Stimulated activated CD8-positive, alpha-beta memory T cell treated with anti-CD3 and anti-CD28 coated beads, Interleukin-7, amount 100 ng/mL, for 24 hours (primary cell): ENCODE data around the gene TNFRSF11A.

Experiments
- DNase-seq: peaks from one replicate; pipeline ENCODE4 v3.0.0-alpha.2; 2020; ENCODE audit warnings: low read depth

Gene TNFRSF11A

GRCh38 chr18:62324917-62325805 is at the start of gene TNFRSF11A:
Gene TNFRSF11A, plus strand, starts transcription at chr18:62325310. Its CDS starts 43 bp downstream, at chr18:62325353.
- DNase-seq: no peak

GRCh38 chr18:62277045-62277444 is 48.1 kb upstream of the TNFRSF11A start:
- no peak for DNase-seq

- no peak for DNase-seq
Observed at GRCh38 chr18:62279561-62279960, 45.5 kb upstream of the TNFRSF11A start.

GRCh38 chr18:62280058-62280457 is 45.1 kb upstream of the TNFRSF11A start:
- no peak for DNase-seq

GRCh38 chr18:62280786-62281185 is 44.3 kb upstream of the TNFRSF11A start:
- DNase-seq: no peak

- DNase-seq: no peak
Observed at GRCh38 chr18:62281684-62282083, 43.4 kb upstream of the TNFRSF11A start.

GRCh38 chr18:62282188-62282629 is 42.9 kb upstream of the TNFRSF11A start:
- no peak for DNase-seq

GRCh38 chr18:62284637-62285036 is 40.5 kb upstream of the TNFRSF11A start:
- no peak for DNase-seq

GRCh38 chr18:62285281-62285680 is 39.8 kb upstream of the TNFRSF11A start:
- no peak for DNase-seq

- no peak for DNase-seq
Observed at GRCh38 chr18:62287781-62288664, 37.1 kb upstream of the TNFRSF11A start.

GRCh38 chr18:62288665-62289008 is 36.5 kb upstream of the TNFRSF11A start:
- no peak for DNase-seq

- DNase-seq: no peak
Observed at GRCh38 chr18:62289047-62289446, 36.1 kb upstream of the TNFRSF11A start.

- no peak for DNase-seq
Observed at GRCh38 chr18:62294073-62294472, 31.0 kb upstream of the TNFRSF11A start.

GRCh38 chr18:62300359-62300963 is 24.6 kb upstream of the TNFRSF11A start:
- no peak for DNase-seq

GRCh38 chr18:62301322-62301721 is 23.8 kb upstream of the TNFRSF11A start:
- no peak for DNase-seq

GRCh38 chr18:62312851-62313250 is 12.3 kb upstream of the TNFRSF11A start:
- DNase-seq: no peak

- no peak for DNase-seq
Observed at GRCh38 chr18:62318228-62319180, 6.6 kb upstream of the TNFRSF11A start.

- no peak for DNase-seq
Observed at GRCh38 chr18:62321201-62321600, 3.9 kb upstream of the TNFRSF11A start.

GRCh38 chr18:62323483-62324180 is 1.5 kb upstream of the TNFRSF11A start:
- no peak for DNase-seq

GRCh38 chr18:62324181-62324828 is 805 bp upstream of the TNFRSF11A start:
- DNase-seq: no peak
